ENCODE data around the gene ABCA9. TPM values are rescaled to one million over a fixed set of nuclear protein-coding genes. Genes with fewer than 3 reads are reported as not detected.

ABCA9 gene
- total RNA-seq, 1 experiment from 2014 or later: not detected

- Histone ChIP-seq H3K36me3 (ENCODE audit: low read depth) (no peaks in the 10 kb centered on the region), H4K20me1 (ENCODE audit: insufficient read depth) (no peaks in the 10 kb centered on the region), H3K79me2 (ENCODE audit: low read depth) (no peaks in the 10 kb centered on the region), H3K9me2 (ENCODE audit: insufficient read depth) (no peaks in the 10 kb centered on the region; the same call in none of the 2 replicates), H3K4me1 (replicated peaks; ENCODE audit: insufficient read depth) (no peaks in the 10 kb centered on the region), H3K27ac (no peak overlapping the region), H3K4me3 (no peak overlapping the region), H3K9me3 (ENCODE audit: insufficient read depth, low read depth) (no peaks in the 10 kb centered on the region), H3K27me3 (ENCODE audit: insufficient read depth, low read depth) (no peaks in the 10 kb centered on the region), H2AFZ (no peak overlapping the region), H3K4me2 (no peak overlapping the region), H3F3A (ENCODE audit: insufficient read depth, low read depth) (no peaks in the 10 kb centered on the region)
- no peak for TF ChIP-seq CTCF (conservative IDR thresholded peaks at IDR 0.05)
- POLR2A ChIA-PET (ENCODE audit: unreplicated experiment): no interaction called here
- no TSS peak for BruUV-seq (replicated peaks)
- intact Hi-C loops (cut with micrococcal nuclease; ENCODE audit: unreplicated experiment): no loop called here
- CTCF ChIA-PET: no interaction called here
- no peak for DNase-seq
These were observed 37.9 kb upstream of the ABCA9 start for GRCh38 chr17:69098625-69099024.

GRCh38 chr17:69096541-69096940, 35.8 kb upstream of the ABCA9 start:
- H4K20me1 ChIP-seq (ENCODE audit: insufficient read depth): no peaks in the 10 kb centered on the region
- H3K27me3 ChIP-seq (ENCODE audit: insufficient read depth, low read depth): no peaks in the 10 kb centered on the region
- CTCF ChIA-PET: no interaction called here
- H3K4me1 ChIP-seq (replicated peaks; ENCODE audit: insufficient read depth): no peaks in the 10 kb centered on the region
- no peaks in the 10 kb centered on the region for H3F3A ChIP-seq (ENCODE audit: insufficient read depth, low read depth)
- H3K4me2 ChIP-seq: no peak overlapping the region
- H3K4me3 ChIP-seq: no peak overlapping the region
- H3K9me2 ChIP-seq (ENCODE audit: insufficient read depth): no peaks in the 10 kb centered on the region; the same call in none of the 2 replicates
- no peaks in the 10 kb centered on the region for H3K36me3 ChIP-seq (ENCODE audit: low read depth)
- TF ChIP-seq CTCF (conservative IDR thresholded peaks at IDR 0.05) (no peak), EZH2 (IDR thresholded peaks at IDR 0.05; ENCODE audit: low read depth) (no peak)
- no peak for DNase-seq
- no peak overlapping the region for H2AFZ ChIP-seq
- POLR2A ChIA-PET (ENCODE audit: unreplicated experiment): no interaction called here
- intact Hi-C loops (cut with micrococcal nuclease; ENCODE audit: unreplicated experiment): no loop called here
- no peaks in the 10 kb centered on the region for H3K9me3 ChIP-seq (ENCODE audit: insufficient read depth, low read depth)
- no peak overlapping the region for H3K27ac ChIP-seq
- no TSS peak for BruUV-seq (replicated peaks)
- no peaks in the 10 kb centered on the region for H3K79me2 ChIP-seq (ENCODE audit: low read depth)

- no peaks in the 10 kb centered on the region for H3K4me1 ChIP-seq (replicated peaks; ENCODE audit: insufficient read depth)
- H3F3A ChIP-seq (ENCODE audit: insufficient read depth, low read depth): no peaks in the 10 kb centered on the region
- H3K4me2 ChIP-seq: no peak overlapping the region
- no peaks in the 10 kb centered on the region for H3K27me3 ChIP-seq (ENCODE audit: insufficient read depth, low read depth)
- intact Hi-C loops (cut with micrococcal nuclease; ENCODE audit: unreplicated experiment): no loop called here
- no peak overlapping the region for H3K27ac ChIP-seq
- no TSS peak for BruUV-seq (replicated peaks)
- H3K9me2 ChIP-seq (ENCODE audit: insufficient read depth): no peaks in the 10 kb centered on the region; the same call in none of the 2 replicates
- no peak overlapping the region for H2AFZ ChIP-seq
- TF ChIP-seq CTCF (conservative IDR thresholded peaks at IDR 0.05): no peak
- no peak for TF ChIP-seq EZH2 (IDR thresholded peaks at IDR 0.05; ENCODE audit: low read depth)
- CTCF ChIA-PET: no interaction called here
- no peaks in the 10 kb centered on the region for H3K79me2 ChIP-seq (ENCODE audit: low read depth)
- POLR2A ChIA-PET (ENCODE audit: unreplicated experiment): no interaction called here
- no peak for DNase-seq
- no peaks in the 10 kb centered on the region for H3K9me3 ChIP-seq (ENCODE audit: insufficient read depth, low read depth)
- H3K4me3 ChIP-seq: no peak overlapping the region
- H3K36me3 ChIP-seq (ENCODE audit: low read depth): no peaks in the 10 kb centered on the region
- no peaks in the 10 kb centered on the region for H4K20me1 ChIP-seq (ENCODE audit: insufficient read depth)
These were observed 33.3 kb upstream of the ABCA9 start for GRCh38 chr17:69093995-69094394.
